Mesenchymal stem cell (in vitro differentiated cells and primary cell): ENCODE measurements around the gene ZFAND2B.

Experiments
- DNase-seq: peaks from one replicate; pipeline ENCODE4 v3.0.0-alpha.2; 2013
- H2AFZ ChIP-seq: one replicate; pipeline ENCODE4 v1.6.1; 2013; ENCODE audit warnings: low read depth, mild to moderate bottlenecking, control low read depth, inconsistent platforms, low read length, moderate library complexity
- H2AK5ac ChIP-seq: 2 replicates; pipeline ENCODE4 v1.6.1; 2013; ENCODE audit warnings: low read length, moderate library complexity, mild to moderate bottlenecking, inconsistent platforms; ENCODE audit not compliant: severe bottlenecking
- H2BK120ac ChIP-seq: one replicate; pipeline ENCODE4 v1.6.1; 2013; ENCODE audit warnings: low read depth, mild to moderate bottlenecking, inconsistent platforms, low read length, moderate library complexity
- H2BK12ac ChIP-seq, 2 experiments: one replicate each; pipeline ENCODE4 v1.6.1; 2013; ENCODE audit warnings: inconsistent platforms in 2 of 2, low read length in 2 of 2, mild to moderate bottlenecking in 2 of 2, moderate library complexity in 2 of 2, control low read depth in 1 of 2
- H2BK15ac ChIP-seq: one replicate; pipeline ENCODE4 v1.6.1; 2013; ENCODE audit warnings: mild to moderate bottlenecking, low read depth, inconsistent platforms; ENCODE audit not compliant: poor library complexity, severe bottlenecking
- H2BK5ac ChIP-seq: 2 replicates; pipeline ENCODE4 v1.6.1; 2013; ENCODE audit warnings: low read depth, mild to moderate bottlenecking, low read length, control low read depth, inconsistent platforms; ENCODE audit not compliant: poor library complexity, severe bottlenecking
- H3K14ac ChIP-seq, 2 experiments: one replicate each; pipeline ENCODE4 v1.6.1; 2013; ENCODE audit warnings: inconsistent platforms in 2 of 2, low read length in 2 of 2, control low read depth in 1 of 2, mild to moderate bottlenecking in 1 of 2, moderate library complexity in 1 of 2
- H3K18ac ChIP-seq, 2 experiments: one replicate each; pipeline ENCODE4 v1.6.1; 2013; ENCODE audit warnings: inconsistent platforms in 2 of 2, low read length in 2 of 2, control low read depth in 1 of 2, low read depth in 1 of 2, mild to moderate bottlenecking in 1 of 2
- H3K23ac ChIP-seq, 2 experiments: one replicate each; pipeline ENCODE4 v1.6.1; 2013; ENCODE audit warnings: inconsistent platforms in 2 of 2, low read length in 2 of 2, mild to moderate bottlenecking in 2 of 2, moderate library complexity in 2 of 2, control low read depth in 1 of 2
- H3K27ac ChIP-seq: 2 replicates; pipeline ENCODE4 v1.5.1; 2013; ENCODE audit warnings: mild to moderate bottlenecking, moderate library complexity, low read length, control low read depth, inconsistent platforms; ENCODE audit not compliant: poor library complexity, severe bottlenecking
- H3K27me3 ChIP-seq, 2 experiments: 2 replicates each; pipeline versions ENCODE4 v1.6.1 to v1.7.0; 2013; ENCODE audit warnings: low read length in 2 of 2, mild to moderate bottlenecking in 2 of 2, moderate library complexity in 2 of 2, control low read depth in 1 of 2, inconsistent platforms in 1 of 2; ENCODE audit not compliant: control insufficient read depth in 1 of 2, insufficient read depth in 1 of 2
- H3K36me3 ChIP-seq, 2 experiments: 2 replicates each; pipeline versions ENCODE4 v1.6.1 to v1.7.0; 2013; ENCODE audit warnings: low read length in 2 of 2, control low read depth in 1 of 2, inconsistent platforms in 1 of 2, low read depth in 1 of 2, mild to moderate bottlenecking in 1 of 2; ENCODE audit not compliant: insufficient read depth in 2 of 2, control insufficient read depth in 1 of 2
- H3K4ac ChIP-seq, 2 experiments: one replicate each; pipeline ENCODE4 v1.6.1; 2013; ENCODE audit warnings: inconsistent platforms in 2 of 2, low read length in 2 of 2, mild to moderate bottlenecking in 2 of 2, moderate library complexity in 2 of 2, control low read depth in 1 of 2, low read depth in 1 of 2
- H3K4me1 ChIP-seq: 2 replicates; pipeline ENCODE4 v1.6.1; 2013; ENCODE audit warnings: low read depth, low read length, control low read depth; ENCODE audit not compliant: control insufficient read depth, insufficient read depth
- H3K4me2 ChIP-seq: 2 replicates; pipeline ENCODE4 v1.6.1; 2013; ENCODE audit warnings: low read length, mild to moderate bottlenecking, inconsistent platforms; ENCODE audit not compliant: poor library complexity, severe bottlenecking
- H3K4me3 ChIP-seq, 2 experiments: 2 replicates each; pipeline versions ENCODE4 v1.5.1 to v1.7.0; 2013; ENCODE audit warnings: low read length in 2 of 2, mild to moderate bottlenecking in 2 of 2, control low read depth in 1 of 2, low read depth in 1 of 2; ENCODE audit not compliant: insufficient read depth in 1 of 2
- H3K79me1 ChIP-seq: replicated peaks from 2 replicates; pipeline ENCODE4 v1.6.1; 2013; ENCODE audit warnings: mild to moderate bottlenecking, control low read depth, low read length, inconsistent platforms; ENCODE audit not compliant: poor library complexity, severe bottlenecking
- H3K9ac ChIP-seq: 2 replicates; pipeline ENCODE4 v1.7.0; 2013; ENCODE audit warnings: mild to moderate bottlenecking, low read length, moderate library complexity
- H3K9me3 ChIP-seq: 2 replicates; pipeline ENCODE4 v1.7.0; 2013; ENCODE audit warnings: mild to moderate bottlenecking, low read length; ENCODE audit not compliant: control insufficient read depth
- H4K8ac ChIP-seq: one replicate; pipeline ENCODE4 v1.6.1; 2013; ENCODE audit warnings: inconsistent platforms, mild to moderate bottlenecking, low read length, moderate library complexity
- H4K91ac ChIP-seq: one replicate; pipeline ENCODE4 v1.6.1; 2013; ENCODE audit warnings: mild to moderate bottlenecking, low read length, inconsistent platforms
- WGBS: methylation state at CpG from one replicate; pipeline ENCODE4 v1.1.7; 2013; ENCODE audit warnings: mixed read lengths; 5-methylcytosine and 5-hydroxymethylcytosine counted together

Gene ZFAND2B

GRCh38 chr2:219159771-219160185, 46.8 kb upstream of the ZFAND2B start:
- Histone ChIP-seq H3K4me1 (peaks cover 3% of the 10 kb centered on the region), H2AFZ (no peak overlapping the region), H3K27ac (no peak overlapping the region), H3K4me3 (peak overlapping the region; percentile 72 to 82), H3K9me3 (no peaks in the 10 kb centered on the region), H3K4ac (no peak overlapping the region), H3K23ac (no peak overlapping the region), H3K79me1 (no peaks in the 10 kb centered on the region), H2AK5ac (no peak overlapping the region), H2BK15ac (no peak overlapping the region), H2BK5ac (no peak overlapping the region), H4K91ac (no peak overlapping the region), H3K36me3 (peaks cover 7 to 17% of the 10 kb centered on the region in 2 experiments), H3K18ac (no peak overlapping the region), H3K14ac (no peak overlapping the region), H3K9ac (peak overlapping the region; percentile 91), H4K8ac (no peak overlapping the region), H2BK120ac (no peak overlapping the region), H2BK12ac (no peak overlapping the region), H3K4me2 (peak overlapping the region; percentile 93), H3K27me3 (no peaks in the 10 kb centered on the region)
- 11% methylated on average over 13 of the region's 18 CpGs for WGBS
- DNase-seq: no peak

- no peak within 1 kb of the TSS for H2AK5ac ChIP-seq
- peak within 1 kb of the TSS; percentile 72 to 82 for H3K4me3 ChIP-seq
- peak within 1 kb of the TSS; percentile 90 for H4K8ac ChIP-seq
- peak within 1 kb of the TSS; percentile 9 for H2BK5ac ChIP-seq
- no peak within 1 kb of the TSS for H2BK12ac ChIP-seq
- peak within 1 kb of the TSS; percentile 62 for H2BK15ac ChIP-seq
- H3K27ac ChIP-seq: peak within 1 kb of the TSS; percentile 85
- H3K4me1 ChIP-seq: peaks cover 3% of the 10 kb centered on the region
- peak within 1 kb of the TSS; percentile 72 to 95 for H3K18ac ChIP-seq
- H2AFZ ChIP-seq: peak within 1 kb of the TSS; percentile 87
- H3K79me1 ChIP-seq: no peaks in the 10 kb centered on the region
- peak within 1 kb of the TSS; percentile 93 for H3K4me2 ChIP-seq
- H3K9ac ChIP-seq: peak within 1 kb of the TSS; percentile 91
- WGBS: under 1% methylated on average over 59 of the region's 70 CpGs
- peak within 1 kb of the TSS in 1 of 2 experiments; percentile 77 for H3K4ac ChIP-seq
- H3K36me3 ChIP-seq: peaks cover 10 to 17% of the 10 kb centered on the region in 2 experiments
- H4K91ac ChIP-seq: peak within 1 kb of the TSS; percentile 79
- peak within 1 kb of the TSS; percentile 11 for H2BK120ac ChIP-seq
- H3K14ac ChIP-seq: peak within 1 kb of the TSS in 1 of 2 experiments; percentile 97
- peak; percentile 95 for DNase-seq
- no peak within 1 kb of the TSS for H3K23ac ChIP-seq
- H3K9me3 ChIP-seq: no peaks in the 10 kb centered on the region
- no peaks in the 10 kb centered on the region for H3K27me3 ChIP-seq
Observed at GRCh38 chr2:219160186-219161017, 46.2 kb upstream of the ZFAND2B start, which contains the start of gene NHEJ1. NHEJ1 (minus strand) TSS chr2:219160815; CDS start chr2:219158362, 2,453 bp downstream.

- no peak for DNase-seq
- no peak overlapping the region for H2BK120ac ChIP-seq
- no peak overlapping the region for H3K23ac ChIP-seq
- no peak overlapping the region for H3K4ac ChIP-seq
- H2AFZ ChIP-seq: no peak overlapping the region
- no peak overlapping the region for H2AK5ac ChIP-seq
- no peak overlapping the region for H3K27ac ChIP-seq
- WGBS: 66% methylated on average over 4 of the region's 4 CpGs
- H3K36me3 ChIP-seq: peaks cover 10 to 17% of the 10 kb centered on the region in 2 experiments
- no peaks in the 10 kb centered on the region for H3K9me3 ChIP-seq
- H3K4me2 ChIP-seq: peak overlapping the region; percentile 93
- H3K14ac ChIP-seq: no peak overlapping the region
- peak overlapping the region in 1 of 2 experiments; percentile 82 for H3K4me3 ChIP-seq
- no peaks in the 10 kb centered on the region for H3K79me1 ChIP-seq
- no peak overlapping the region for H3K18ac ChIP-seq
- no peak overlapping the region for H2BK12ac ChIP-seq
- H3K4me1 ChIP-seq: peaks cover 3% of the 10 kb centered on the region
- H2BK5ac ChIP-seq: no peak overlapping the region
- H3K27me3 ChIP-seq: no peaks in the 10 kb centered on the region
- no peak overlapping the region for H4K91ac ChIP-seq
- H4K8ac ChIP-seq: no peak overlapping the region
- peak overlapping the region; percentile 91 for H3K9ac ChIP-seq
- H2BK15ac ChIP-seq: no peak overlapping the region
Observed at GRCh38 chr2:219161097-219161496, 45.5 kb upstream of the ZFAND2B start.

- Histone ChIP-seq H4K8ac (no peak overlapping the region), H3K9me3 (no peaks in the 10 kb centered on the region), H3K36me3 (peaks cover 2 to 7% of the 10 kb centered on the region in 2 experiments), H2BK15ac (no peak overlapping the region), H3K79me1 (no peaks in the 10 kb centered on the region), H3K9ac (no peak overlapping the region), H3K4ac (no peak overlapping the region), H2AFZ (no peak overlapping the region), H3K18ac (no peak overlapping the region), H4K91ac (no peak overlapping the region), H2BK12ac (no peak overlapping the region), H3K27me3 (no peaks in the 10 kb centered on the region), H2AK5ac (no peak overlapping the region), H3K27ac (no peak overlapping the region), H3K4me2 (no peak overlapping the region), H3K14ac (no peak overlapping the region), H2BK5ac (no peak overlapping the region), H3K23ac (no peak overlapping the region), H3K4me3 (no peak overlapping the region), H2BK120ac (no peak overlapping the region), H3K4me1 (peaks cover 3% of the 10 kb centered on the region)
- 82% methylated on average over 4 of the region's 6 CpGs for WGBS
- DNase-seq: no peak
Observed at GRCh38 chr2:219163156-219163555, 43.4 kb upstream of the ZFAND2B start.
